GM15510 (cell line): ENCODE measurements around the gene HPCA.

ENCODE experiments used
- POLR2A ChIP-seq: IDR thresholded peaks from 3 replicates; pipeline ENCODE4 v1.6.1; 2011; ENCODE audit warnings: borderline replicate concordance; ENCODE audit not compliant: insufficient read length; ENCODE audit errors: extremely low read depth

Gene HPCA

GRCh38 chr1:32893198-32894018 is 7.1 kb downstream of the HPCA start:
- TF ChIP-seq POLR2A: no peak

DNA sequence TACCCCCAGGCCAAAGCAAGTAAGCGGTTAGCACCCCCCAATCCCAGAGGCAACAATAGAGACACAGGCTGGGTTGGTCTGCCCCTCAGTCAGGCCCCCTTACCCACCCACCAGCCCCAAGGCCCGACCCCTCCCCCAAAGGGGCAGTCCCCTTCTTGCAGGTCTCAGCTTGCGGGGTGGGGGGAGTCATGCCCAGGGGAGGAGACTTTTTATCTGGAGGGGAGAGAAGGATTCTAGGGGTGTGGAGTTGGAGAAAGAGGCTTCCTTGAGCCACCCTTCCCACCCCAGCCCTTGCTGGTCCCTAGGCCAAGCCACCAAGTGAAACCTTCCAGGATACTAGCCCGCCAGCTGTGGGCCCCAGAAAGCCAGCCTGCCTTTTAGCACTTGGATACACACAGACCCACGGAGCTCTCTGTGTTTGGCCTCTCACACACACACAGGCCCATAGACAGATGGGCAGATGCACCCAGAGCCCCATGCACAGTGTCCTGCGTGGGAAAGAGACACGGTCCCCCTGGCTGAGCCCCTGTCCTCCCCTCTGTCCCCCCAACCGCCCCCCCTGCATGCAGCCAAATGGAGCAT is 7.8 kb downstream of the HPCA start:
- TF ChIP-seq POLR2A: no peak

DNA sequence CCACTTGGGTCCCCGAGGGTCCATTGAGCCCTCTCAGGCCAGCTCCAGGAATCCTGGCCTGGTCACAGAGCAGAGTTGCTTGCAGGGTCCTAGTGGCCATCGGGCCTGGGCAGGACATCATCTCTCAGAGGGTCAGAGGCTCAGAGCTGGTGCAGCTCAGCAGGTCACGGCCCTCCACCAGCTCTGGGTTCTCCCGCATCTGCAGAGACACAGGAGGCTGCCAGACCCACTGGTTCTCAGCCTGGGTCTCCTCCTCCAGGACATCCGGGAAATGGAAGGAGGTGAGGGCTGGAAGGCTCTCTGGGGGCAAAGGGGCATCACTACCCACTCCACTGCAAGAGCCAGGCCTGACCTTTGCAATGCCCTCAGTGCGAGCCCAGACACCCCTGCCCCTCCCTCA is 8.4 kb downstream of the HPCA start:
- TF ChIP-seq POLR2A: no peak

GRCh38 chr1:32895325-32896215 is 9.3 kb downstream of the HPCA start:
- TF ChIP-seq POLR2A: no peak

DNA sequence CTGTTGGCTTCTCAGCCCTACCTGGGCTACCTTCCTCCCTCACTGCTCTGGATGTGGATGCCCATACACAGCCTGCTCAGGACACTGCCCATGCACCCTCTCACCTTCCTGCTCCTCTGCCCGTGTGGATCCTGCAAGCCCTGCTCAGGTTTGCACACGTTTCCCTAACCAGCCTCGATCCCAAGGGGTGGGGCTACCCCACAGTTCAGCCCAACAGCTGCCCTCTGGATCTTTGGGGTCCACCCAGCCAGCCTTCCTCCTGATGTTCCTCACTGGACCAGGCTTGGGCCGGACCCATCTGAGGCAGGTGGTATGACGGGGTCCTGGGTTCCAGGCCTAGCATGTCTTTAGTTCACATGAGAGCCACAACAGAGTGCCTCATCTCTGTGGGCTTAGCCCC is 10.2 kb downstream of the HPCA start:
- TF ChIP-seq POLR2A: no peak

DNA sequence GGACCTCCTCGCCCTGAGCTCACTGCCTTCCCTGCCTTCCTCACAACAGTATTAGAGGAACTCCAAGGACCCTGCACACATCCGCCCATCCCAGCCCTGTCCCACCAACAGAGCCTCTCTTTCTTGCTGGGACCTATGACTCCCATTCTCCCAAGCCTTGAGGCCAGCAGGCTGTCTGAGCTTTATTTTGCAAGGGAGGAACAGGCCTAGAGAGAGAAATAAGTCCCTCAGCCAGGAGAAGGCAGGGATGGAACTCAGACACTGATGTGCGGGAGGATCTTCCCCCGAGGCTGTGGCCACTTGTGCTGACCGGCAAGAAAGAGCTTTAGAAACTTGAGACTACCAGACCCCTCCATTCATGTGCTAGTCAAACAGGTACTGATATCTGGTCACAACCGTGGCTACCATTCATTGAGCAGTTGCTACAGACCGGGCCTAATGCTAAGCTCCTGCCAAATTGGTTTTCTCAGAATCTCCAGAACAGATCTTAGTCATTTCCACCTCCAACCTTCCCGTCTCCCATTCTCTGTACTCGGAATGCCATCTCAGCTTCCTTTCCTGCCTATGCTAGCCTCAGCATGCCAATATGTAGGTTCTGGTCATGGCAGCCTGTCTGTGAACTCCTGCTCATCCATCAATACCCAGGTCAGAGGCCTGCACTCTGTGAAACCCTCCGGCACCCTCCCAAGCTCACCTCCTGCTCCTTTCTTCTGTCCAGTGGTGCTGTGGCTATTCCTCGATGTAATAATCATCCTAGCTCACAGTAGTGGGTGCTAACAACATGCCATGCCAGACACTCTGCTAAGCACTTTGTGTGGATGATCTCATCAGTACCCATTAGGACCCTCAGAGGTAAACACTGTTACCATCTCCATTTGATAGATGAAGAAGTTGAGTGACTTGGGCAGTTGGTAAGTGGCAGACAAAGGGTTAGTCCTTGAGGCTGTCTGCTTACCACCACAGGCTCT is 11.1 kb downstream of the HPCA start:
- TF ChIP-seq POLR2A: no peak

GRCh38 chr1:32898056-32898455 is 11.8 kb downstream of the HPCA start:
- no peak for TF ChIP-seq POLR2A

DNA sequence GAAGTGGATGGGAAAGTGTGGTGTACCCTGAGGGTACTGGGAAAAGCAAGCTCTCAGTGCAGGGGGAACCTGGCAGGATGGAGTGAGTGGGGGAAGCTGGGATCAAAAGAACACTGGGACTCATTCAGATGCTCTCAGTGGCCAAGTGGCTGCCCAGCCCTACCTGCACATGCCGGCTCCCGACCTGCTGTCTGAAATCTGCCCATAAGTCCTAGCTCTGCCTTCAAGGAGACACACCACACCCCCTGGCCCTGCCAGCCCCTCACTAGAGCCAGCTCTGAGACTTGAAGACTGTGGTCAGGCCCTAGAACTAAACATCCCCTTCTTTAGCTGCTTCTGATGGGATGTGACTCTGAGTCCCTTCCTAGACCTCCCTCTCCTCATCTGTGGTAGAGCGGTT is 12.7 kb downstream of the HPCA start:
- no peak for TF ChIP-seq POLR2A

- no peak for TF ChIP-seq POLR2A
Observed at GRCh38 chr1:32899586-32900296, 13.4 kb downstream of the HPCA start.

DNA sequence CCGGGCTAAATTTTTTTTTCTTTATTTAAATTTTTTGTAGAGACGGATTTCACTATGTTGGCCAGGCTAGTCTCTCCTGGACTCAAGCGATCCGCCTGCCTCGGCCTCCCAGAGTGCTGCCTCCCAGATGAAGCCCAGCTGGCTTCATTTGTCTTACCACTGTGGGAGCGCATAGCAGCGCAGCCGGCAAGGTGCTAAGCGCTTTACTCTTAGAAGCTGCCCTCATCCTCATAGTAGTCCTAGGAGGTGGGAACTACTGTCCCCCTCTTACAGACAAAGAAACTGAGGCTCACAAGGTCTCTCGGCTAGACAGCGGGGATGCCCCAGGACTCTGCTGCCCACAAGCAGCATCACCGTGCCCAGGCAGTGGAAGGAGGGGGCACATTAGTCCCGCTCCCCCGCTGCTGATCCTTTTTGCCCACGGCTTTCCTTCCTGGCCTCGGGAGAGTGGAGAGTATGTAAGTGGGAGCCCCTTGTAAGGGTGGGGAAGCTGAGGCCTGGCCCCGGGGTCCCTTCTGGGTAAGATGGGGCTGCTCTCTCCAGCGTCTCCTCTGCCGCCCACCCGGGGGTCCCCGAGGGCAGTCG is 14.2 kb downstream of the HPCA start:
- TF ChIP-seq POLR2A: no peak

DNA sequence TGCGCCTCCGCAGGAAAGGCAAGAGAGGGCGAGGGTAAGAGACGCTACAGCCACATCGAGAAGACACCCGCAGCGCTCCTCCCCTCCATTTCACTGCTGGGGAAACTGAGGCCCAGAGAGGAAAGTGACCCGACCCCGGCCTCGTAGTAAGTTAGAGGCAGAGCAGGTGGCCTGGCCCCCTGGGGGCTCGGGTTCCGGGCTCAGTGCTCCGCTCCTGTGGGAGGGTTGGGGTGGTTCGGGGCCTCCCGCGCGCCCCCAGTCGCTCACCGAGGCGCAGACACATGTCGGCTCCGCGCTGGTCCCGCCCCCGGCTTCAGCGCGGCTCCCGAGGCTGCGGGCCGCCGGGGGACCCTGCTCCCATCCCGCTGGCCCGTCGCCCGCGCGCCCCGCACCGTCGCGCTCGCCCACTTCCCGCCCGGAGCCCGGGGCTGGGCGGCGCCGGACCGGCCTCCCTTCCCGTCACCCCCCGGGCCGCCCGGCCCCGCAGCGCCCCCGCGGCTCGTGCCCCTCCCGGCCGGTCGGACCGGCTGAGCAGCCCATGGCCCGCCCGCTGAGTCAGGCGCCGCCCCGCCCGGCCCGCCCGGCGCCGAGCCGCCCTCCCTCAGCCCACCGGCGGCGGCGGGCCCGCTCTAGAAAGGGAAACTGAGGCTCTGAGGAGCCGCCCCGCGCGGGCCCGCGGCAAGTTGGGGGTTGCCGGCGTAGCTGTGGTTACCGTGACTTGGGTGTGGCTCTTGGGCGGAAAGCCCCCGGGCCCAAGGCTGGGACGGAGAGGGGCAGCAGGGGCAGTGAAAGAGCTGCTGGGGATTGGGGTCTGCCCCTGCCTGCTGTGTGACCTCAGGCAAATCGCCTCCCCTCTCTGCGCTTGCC is 14.9 kb downstream of the HPCA start, which contains the start of gene TMEM54:
Gene TMEM54, minus strand, starts transcription at position 434 of the 867 bp plus-strand sequence. Its CDS starts 151 bp downstream, at position 283.
- no peak for TF ChIP-seq POLR2A

DNA sequence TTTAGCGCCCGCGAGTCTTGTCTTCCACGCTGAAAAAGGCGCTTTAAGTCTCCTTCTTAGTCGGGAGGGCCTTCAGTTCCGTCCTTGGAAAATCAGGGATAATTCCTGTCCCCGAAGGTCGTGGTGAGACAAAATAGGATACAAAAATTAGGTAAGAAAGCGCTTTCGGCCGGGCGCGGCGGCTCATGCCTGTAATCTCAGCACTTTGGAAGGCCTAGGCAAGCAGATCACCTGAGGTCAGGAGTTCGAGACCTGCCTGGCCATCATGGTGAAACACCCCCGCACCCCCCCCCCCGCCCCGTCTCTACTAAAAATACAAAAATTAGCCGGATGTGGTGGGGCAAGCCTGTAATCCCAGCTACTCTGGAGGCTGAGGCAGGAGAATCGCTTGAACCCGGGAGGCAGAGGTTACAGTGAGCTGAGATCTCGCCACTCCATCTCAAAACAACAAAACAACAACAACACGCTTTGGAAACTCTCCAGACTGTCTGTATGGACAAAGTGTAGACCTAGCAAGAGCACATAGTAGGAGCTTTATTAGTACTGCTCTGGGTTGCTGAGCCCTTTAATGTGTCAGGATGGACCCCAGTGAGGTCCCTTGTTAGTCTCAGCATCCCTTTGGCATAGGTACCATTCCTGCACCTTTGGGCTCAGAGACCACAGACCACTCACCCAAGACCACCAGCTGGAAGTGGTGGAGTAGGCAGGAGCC is 15.7 kb downstream of the HPCA start:
- no peak for TF ChIP-seq POLR2A
